Measurements from ENCODE around the gene BRSK1.

DNA sequence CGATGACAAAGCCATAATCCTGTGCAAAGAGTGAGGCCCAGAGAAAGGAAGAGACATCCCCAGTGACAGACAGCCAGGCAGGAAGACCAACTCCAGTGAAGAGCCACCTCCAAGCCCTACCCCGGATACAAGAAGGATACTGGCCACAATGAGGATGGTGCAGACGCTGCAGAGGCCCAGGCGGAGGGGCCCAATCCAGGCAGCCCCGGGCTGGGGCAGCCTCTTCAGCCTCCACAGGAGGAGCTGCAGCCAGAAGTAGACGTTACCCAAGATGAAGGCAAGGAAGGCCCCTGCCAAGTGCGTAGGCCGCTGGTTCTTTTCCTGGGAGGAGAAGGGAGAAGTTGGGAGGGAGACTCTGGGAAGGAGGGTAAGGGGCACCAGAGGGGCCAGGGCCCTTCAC is 32.8 kb downstream of the BRSK1 start:
- TF ChIP-seq, protein P1, sequence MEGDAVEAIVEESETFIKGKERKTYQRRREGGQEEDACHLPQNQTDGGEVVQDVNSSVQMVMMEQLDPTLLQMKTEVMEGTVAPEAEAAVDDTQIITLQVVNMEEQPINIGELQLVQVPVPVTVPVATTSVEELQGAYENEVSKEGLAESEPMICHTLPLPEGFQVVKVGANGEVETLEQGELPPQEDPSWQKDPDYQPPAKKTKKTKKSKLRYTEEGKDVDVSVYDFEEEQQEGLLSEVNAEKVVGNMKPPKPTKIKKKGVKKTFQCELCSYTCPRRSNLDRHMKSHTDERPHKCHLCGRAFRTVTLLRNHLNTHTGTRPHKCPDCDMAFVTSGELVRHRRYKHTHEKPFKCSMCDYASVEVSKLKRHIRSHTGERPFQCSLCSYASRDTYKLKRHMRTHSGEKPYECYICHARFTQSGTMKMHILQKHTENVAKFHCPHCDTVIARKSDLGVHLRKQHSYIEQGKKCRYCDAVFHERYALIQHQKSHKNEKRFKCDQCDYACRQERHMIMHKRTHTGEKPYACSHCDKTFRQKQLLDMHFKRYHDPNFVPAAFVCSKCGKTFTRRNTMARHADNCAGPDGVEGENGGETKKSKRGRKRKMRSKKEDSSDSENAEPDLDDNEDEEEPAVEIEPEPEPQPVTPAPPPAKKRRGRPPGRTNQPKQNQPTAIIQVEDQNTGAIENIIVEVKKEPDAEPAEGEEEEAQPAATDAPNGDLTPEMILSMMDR (IDR thresholded peaks at IDR 0.05): no peak
- TF ChIP-seq POLR2A (IDR thresholded peaks at IDR 0.05): no peak

Data from testis (tissue), 2 donors.